ENCODE results near the gene CNTN1.
A peak's percentile ranks its signal among the peaks of the same experiment; 100 is the strongest.

CNTN1 gene

DNA sequence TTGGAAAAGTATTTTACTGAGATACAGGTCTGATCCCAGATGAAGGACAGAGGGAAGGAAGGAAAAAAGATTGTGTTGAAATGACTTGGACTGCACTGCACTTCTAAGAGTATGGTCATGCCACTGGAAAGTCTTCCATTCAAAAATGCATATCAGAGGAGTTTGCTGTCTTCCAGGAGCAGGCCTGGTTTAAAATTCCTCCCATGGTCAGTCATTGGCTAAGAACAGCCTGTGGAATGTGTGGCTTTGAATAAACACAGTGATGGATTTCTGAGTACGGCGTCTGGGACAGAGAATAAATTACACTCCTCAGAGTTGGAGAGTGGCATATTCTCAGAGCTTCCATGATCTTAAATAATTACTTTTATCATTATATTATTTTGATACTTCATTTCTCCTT is 250.1 kb downstream of the CNTN1 start:
- H3K27ac ChIP-seq (ENCODE audit: extremely low read depth, low read depth, low read length) = no peak overlapping the region
- H3K4me1 ChIP-seq (ENCODE audit: control insufficient read depth, insufficient read depth, low read length) = no peaks in the 10 kb centered on the region
- no peaks in the 10 kb centered on the region for H3K36me3 ChIP-seq (ENCODE audit: control insufficient read depth in 2 of 2, insufficient read depth in 1 of 2, low read length in 2 of 2)
- TF ChIP-seq ZNF302 (tag by site-specific recombination; IDR thresholded peaks at IDR 0.05; ENCODE audit: low read depth) = no peak
- TF ChIP-seq, protein P1, sequence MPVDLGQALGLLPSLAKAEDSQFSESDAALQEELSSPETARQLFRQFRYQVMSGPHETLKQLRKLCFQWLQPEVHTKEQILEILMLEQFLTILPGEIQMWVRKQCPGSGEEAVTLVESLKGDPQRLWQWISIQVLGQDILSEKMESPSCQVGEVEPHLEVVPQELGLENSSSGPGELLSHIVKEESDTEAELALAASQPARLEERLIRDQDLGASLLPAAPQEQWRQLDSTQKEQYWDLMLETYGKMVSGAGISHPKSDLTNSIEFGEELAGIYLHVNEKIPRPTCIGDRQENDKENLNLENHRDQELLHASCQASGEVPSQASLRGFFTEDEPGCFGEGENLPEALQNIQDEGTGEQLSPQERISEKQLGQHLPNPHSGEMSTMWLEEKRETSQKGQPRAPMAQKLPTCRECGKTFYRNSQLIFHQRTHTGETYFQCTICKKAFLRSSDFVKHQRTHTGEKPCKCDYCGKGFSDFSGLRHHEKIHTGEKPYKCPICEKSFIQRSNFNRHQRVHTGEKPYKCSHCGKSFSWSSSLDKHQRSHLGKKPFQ (tag by site-specific recombination; IDR thresholded peaks at IDR 0.05) = no peak
- POLR2A ChIA-PET = no interaction called here
- H3K9me3 ChIP-seq (ENCODE audit: control insufficient read depth, insufficient read depth, low read depth, low read length) = no peaks in the 10 kb centered on the region
- CTCF ChIA-PET = interaction anchor here (0.5 to 1.0 kb wide), 3 partner anchors 10 to 1082 kb away, joined by 3 to 5 read pairs (median 3); no protein-coding TSS in a partner anchor
- no peak overlapping the region for H3K4me3 ChIP-seq (ENCODE audit: low read depth, low read length)

DNA sequence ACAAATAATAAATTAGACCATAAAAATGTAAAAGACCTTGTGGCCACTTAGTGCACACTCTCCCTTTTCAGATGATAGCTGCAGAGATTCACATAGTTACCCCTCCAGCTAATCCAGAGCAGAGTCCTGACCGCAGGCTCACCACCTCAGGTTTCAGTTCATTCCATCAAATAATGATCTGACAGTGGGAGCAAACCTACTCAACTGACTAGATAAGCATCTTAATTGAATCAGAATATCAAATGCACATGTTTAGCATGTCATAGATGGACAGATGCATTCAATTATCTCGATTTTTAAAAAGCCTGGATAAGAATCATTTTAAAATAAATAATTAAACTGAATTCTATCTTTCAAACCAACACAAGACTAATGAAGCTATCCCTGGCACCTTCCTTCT is 253.5 kb downstream of the CNTN1 start:
- CTCF ChIA-PET = interaction anchor here (0.6 to 2.1 kb wide), 9 partner anchors 118 to 1200 kb away, joined by 3 to 11 read pairs (median 3); no protein-coding TSS in a partner anchor
- no peaks in the 10 kb centered on the region for H3K9me3 ChIP-seq (ENCODE audit: control insufficient read depth, insufficient read depth, low read depth, low read length)

DNA sequence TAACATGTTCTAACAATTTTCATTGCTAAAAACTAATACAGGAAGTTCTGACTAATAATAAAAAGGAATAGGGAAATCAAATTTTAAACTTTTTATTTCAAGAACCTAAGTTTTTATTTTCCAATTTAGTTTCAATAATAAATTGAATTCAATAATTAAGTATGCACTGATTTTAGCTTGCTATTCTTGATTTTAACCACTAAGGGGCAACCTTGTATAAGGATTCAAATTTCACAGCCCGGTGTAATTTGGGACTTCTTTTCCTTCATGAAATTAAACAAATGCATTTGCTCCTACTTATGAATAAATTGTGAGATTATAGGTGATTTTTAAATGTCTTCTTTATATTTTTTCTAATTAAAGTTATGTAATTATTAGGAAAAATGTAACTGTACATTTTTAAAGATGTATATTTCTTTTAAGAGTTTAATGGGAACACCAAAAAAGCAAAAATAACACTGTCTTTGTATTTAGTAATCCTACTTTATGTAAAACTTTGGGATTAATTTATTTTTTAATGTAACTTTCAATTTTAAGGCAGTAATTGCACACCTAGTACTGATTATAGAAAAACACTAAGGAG is 254.5 kb downstream of the CNTN1 start:
- TF ChIP-seq ZNF214 (tag by site-specific recombination; IDR thresholded peaks at IDR 0.05; ENCODE audit: borderline replicate concordance) = no peak
- no peak for TF ChIP-seq KLF16 (tag by site-specific recombination; IDR thresholded peaks at IDR 0.05)
- TF ChIP-seq ZNF202 (tag by site-specific recombination; IDR thresholded peaks at IDR 0.05; ENCODE audit: borderline replicate concordance) = no peak
- TF ChIP-seq ZNF654 (tag by site-specific recombination; IDR thresholded peaks at IDR 0.05; ENCODE audit: low read depth) = peak; percentile 79
- no peak for TF ChIP-seq SP2 (tag by site-specific recombination; IDR thresholded peaks at IDR 0.05)
- TF ChIP-seq ZNF629 (tag by site-specific recombination; IDR thresholded peaks at IDR 0.05) = no peak
- no peaks in the 10 kb centered on the region for H3K36me3 ChIP-seq (ENCODE audit: control insufficient read depth in 2 of 2, insufficient read depth in 1 of 2, low read length in 2 of 2)
- POLR2A ChIA-PET = no interaction called here
- no peaks in the 10 kb centered on the region for H3K4me1 ChIP-seq (ENCODE audit: control insufficient read depth, insufficient read depth, low read length)
- H3K4me3 ChIP-seq (ENCODE audit: low read depth, low read length) = no peak overlapping the region
- CTCF ChIA-PET = interaction anchor here (0.6 to 2.1 kb wide), 10 partner anchors 117 to 1710 kb away, joined by 3 to 11 read pairs (median 3); no protein-coding TSS in a partner anchor
- H3K27ac ChIP-seq (ENCODE audit: extremely low read depth, low read depth, low read length) = no peak overlapping the region
- no peaks in the 10 kb centered on the region for H3K9me3 ChIP-seq (ENCODE audit: control insufficient read depth, insufficient read depth, low read depth, low read length)

More for the DNA sequence above, 253.5 kb downstream of the CNTN1 start:
- Histone ChIP-seq H3K4me3 (ENCODE audit: low read depth, low read length) (no peak overlapping the region), H3K4me1 (ENCODE audit: control insufficient read depth, insufficient read depth, low read length) (no peaks in the 10 kb centered on the region), H3K36me3 (ENCODE audit: control insufficient read depth in 2 of 2, insufficient read depth in 1 of 2, low read length in 2 of 2) (no peaks in the 10 kb centered on the region), H3K27ac (ENCODE audit: extremely low read depth, low read depth, low read length) (no peak overlapping the region)
- no peak for TF ChIP-seq HIC1 (tag by site-specific recombination; IDR thresholded peaks at IDR 0.05)
- TF ChIP-seq, protein P2, sequence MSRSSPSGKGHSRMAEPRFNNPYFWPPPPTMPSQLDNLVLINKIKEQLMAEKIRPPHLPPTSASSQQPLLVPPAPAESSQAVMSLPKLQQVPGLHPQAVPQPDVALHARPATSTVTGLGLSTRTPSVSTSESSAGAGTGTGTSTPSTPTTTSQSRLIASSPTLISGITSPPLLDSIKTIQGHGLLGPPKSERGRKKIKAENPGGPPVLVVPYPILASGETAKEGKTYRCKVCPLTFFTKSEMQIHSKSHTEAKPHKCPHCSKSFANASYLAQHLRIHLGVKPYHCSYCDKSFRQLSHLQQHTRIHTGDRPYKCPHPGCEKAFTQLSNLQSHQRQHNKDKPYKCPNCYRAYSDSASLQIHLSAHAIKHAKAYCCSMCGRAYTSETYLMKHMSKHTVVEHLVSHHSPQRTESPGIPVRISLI (tag by site-specific recombination; IDR thresholded peaks at IDR 0.05) = no peak
- POLR2A ChIA-PET = no interaction called here

DNA sequence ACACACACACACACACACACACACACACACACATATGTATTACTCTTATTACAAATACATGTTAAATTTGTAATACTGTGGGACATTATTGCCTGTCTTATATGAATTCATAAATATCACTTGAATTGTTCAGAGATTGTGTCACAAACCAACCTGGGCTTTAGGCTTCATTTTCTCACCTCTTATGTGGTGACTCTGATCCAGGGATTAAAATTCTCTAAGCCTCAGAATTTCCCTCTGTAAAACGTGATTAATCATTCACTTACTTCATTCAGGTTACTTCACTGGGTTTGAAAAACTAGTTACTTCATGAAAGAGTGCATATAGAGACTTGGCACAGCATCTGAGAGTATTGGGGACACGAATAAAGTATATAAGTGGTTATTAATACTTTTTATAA is 255.6 kb downstream of the CNTN1 start:
- Histone ChIP-seq H3K4me1 (ENCODE audit: control insufficient read depth, insufficient read depth, low read length) (no peaks in the 10 kb centered on the region), H3K4me3 (ENCODE audit: low read depth, low read length) (no peak overlapping the region), H3K9me3 (ENCODE audit: control insufficient read depth, insufficient read depth, low read depth, low read length) (no peaks in the 10 kb centered on the region), H3K36me3 (ENCODE audit: control insufficient read depth in 2 of 2, insufficient read depth in 1 of 2, low read length in 2 of 2) (no peaks in the 10 kb centered on the region), H3K27ac (ENCODE audit: extremely low read depth, low read depth, low read length) (no peak overlapping the region)
- CTCF ChIA-PET = no interaction called here
- POLR2A ChIA-PET = no interaction called here
- no peak for TF ChIP-seq ZNF610 (tag by site-specific recombination; IDR thresholded peaks at IDR 0.05; ENCODE audit: borderline replicate concordance)
- no peak for TF ChIP-seq PRDM2 (tag by site-specific recombination; IDR thresholded peaks at IDR 0.05; ENCODE audit: borderline replicate concordance)
- TF ChIP-seq SCRT1 (tag by site-specific recombination; IDR thresholded peaks at IDR 0.05; ENCODE audit: borderline replicate concordance) = no peak
- TF ChIP-seq ZNF274 (IDR thresholded peaks at IDR 0.05; ENCODE audit: low read length) = no peak
- no peak for TF ChIP-seq ZNF274 (tag by site-specific recombination; IDR thresholded peaks at IDR 0.05; ENCODE audit: borderline replicate concordance)

Data from HEK293 (cell line).